COR-L47 (cell line): Measurements from ENCODE around the gene ARID1B.

Source experiments
- DNase-seq: peaks from one replicate; lab custom pipeline; 2025; lab: John Stamatoyannopoulos, UW

ARID1B gene

GRCh38 chr6:157246771-157247484, 469.8 kb downstream of the ARID1B start:
- no peak for DNase-seq

GRCh38 chr6:157248264-157248663, 471.1 kb downstream of the ARID1B start:
- no peak for DNase-seq

- no peak for DNase-seq
These were observed 472.6 kb downstream of the ARID1B start for GRCh38 chr6:157249826-157250225.

GRCh38 chr6:157251586-157252247, 474.5 kb downstream of the ARID1B start:
- no peak for DNase-seq

- no peak for DNase-seq
These were observed 475.8 kb downstream of the ARID1B start for GRCh38 chr6:157253017-157253416.

- no peak for DNase-seq
These were observed 476.5 kb downstream of the ARID1B start for GRCh38 chr6:157253699-157254098.

GRCh38 chr6:157254538-157254937, 477.4 kb downstream of the ARID1B start:
- no peak for DNase-seq

GRCh38 chr6:157255079-157255478, 477.9 kb downstream of the ARID1B start:
- no peak for DNase-seq

- no peak for DNase-seq
These were observed 481.7 kb downstream of the ARID1B start for GRCh38 chr6:157258878-157259277.

GRCh38 chr6:157259443-157259842, 482.3 kb downstream of the ARID1B start:
- DNase-seq = no peak
